Measurements from ENCODE around the gene DBF4B. TPM values are rescaled to one million over a fixed set of nuclear protein-coding genes. Genes with fewer than 3 reads are reported as not detected.
"Not testable (repeated sequence)": the region's sequence is repeated elsewhere in the genome, so short reads cannot be mapped to it uniquely, and the experiment has no call there.

DBF4B gene
- total and polyA plus RNA-seq, 9 donors: 4.1 to 11.3 (median 7.8) TPM

DNA sequence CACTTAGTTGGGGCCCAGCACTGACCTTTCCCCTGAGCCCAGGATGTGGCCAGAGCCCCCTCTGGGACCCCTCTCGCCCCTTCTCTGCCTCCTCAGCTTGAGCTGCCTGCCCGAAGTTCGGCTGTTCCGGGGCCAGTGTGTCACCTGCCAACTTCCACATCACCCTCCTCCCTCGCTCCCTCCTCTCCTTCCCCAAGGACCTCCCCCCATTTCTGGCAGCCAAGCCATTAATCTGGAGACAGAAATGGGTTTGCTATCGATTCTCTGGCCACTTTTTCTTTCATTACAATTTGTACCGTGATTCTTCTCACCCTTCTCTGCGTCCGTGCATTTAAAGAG is 41.5 kb downstream of the DBF4B start:
- no peak for DNase-seq
- Histone ChIP-seq H3K4me3 (ENCODE audit: low read length) (peak overlapping the region; percentile 27), H3K36me3 (ENCODE audit: control insufficient read depth, insufficient read depth, low read length) (peaks cover 30% of the 10 kb centered on the region), H3K27me3 (ENCODE audit: control insufficient read depth, insufficient read depth, low read length) (no peaks in the 10 kb centered on the region), H3K9me3 (replicated peaks; ENCODE audit: control insufficient read depth, low read depth, low read length) (no peaks in the 10 kb centered on the region), H3K4me1 (ENCODE audit: control insufficient read depth, insufficient read depth, low read length) (peaks cover 16% of the 10 kb centered on the region), H3K27ac (ENCODE audit: low read length) (peak overlapping the region; percentile 78)
- 23% methylated on average over 6 of the region's 9 CpGs for WGBS (ENCODE audit: insufficient coverage)

DNA sequence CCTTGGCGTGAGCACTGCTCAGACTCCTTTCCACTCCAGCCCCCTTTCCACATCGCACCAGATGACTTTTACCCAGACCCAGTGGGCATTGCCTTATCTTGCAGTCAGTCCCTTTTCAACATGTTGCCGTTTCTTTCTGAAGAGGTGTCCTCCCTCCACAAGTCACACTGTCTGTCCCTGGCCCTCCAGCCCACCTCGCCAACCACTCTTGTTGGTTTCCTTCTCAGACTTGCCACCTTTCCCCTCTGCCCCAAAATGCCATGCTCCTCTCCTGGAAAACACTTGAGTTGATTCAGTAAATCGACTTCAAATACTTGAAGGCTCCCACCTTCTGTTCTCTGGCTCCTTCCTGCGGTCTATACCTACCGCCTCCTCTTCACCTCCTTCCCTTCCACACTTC is 42.9 kb downstream of the DBF4B start:
- WGBS (ENCODE audit: insufficient coverage): 96% methylated on average over 7 of the region's 7 CpGs
- Histone ChIP-seq H3K36me3 (ENCODE audit: control insufficient read depth, insufficient read depth, low read length) (peaks cover 30% of the 10 kb centered on the region), H3K27ac (ENCODE audit: low read length) (no peak overlapping the region), H3K27me3 (ENCODE audit: control insufficient read depth, insufficient read depth, low read length) (no peaks in the 10 kb centered on the region), H3K4me3 (ENCODE audit: low read length) (no peak overlapping the region), H3K9me3 (replicated peaks; ENCODE audit: control insufficient read depth, low read depth, low read length) (no peaks in the 10 kb centered on the region), H3K4me1 (ENCODE audit: control insufficient read depth, insufficient read depth, low read length) (peaks cover 16% of the 10 kb centered on the region)
- DNase-seq: no peak

DNA sequence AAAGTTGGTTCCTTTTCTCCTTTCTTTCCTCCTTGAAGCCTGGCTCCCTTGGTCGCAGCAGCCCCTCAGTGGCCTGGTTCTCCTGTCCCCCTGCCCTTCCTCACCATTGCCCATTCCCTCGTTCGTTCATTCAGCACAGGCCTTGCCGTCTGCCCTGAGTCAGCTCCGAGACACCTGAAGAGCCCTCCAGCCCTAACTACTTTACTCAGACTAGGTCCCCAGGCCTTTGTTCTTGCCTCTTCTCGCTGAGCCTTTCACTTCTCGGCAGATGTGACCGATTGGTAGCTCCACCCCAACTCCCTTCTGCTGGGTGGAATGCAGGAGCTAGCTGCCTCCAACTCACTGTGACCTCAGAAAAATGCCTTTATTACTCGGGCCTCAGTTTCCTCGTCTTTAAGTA is 43.3 kb downstream of the DBF4B start:
- WGBS (ENCODE audit: insufficient coverage): 78% methylated on average over 8 of the region's 10 CpGs
- H3K4me3 ChIP-seq (ENCODE audit: low read length): no peak overlapping the region
- H3K4me1 ChIP-seq (ENCODE audit: control insufficient read depth, insufficient read depth, low read length): peaks cover 16% of the 10 kb centered on the region
- H3K27me3 ChIP-seq (ENCODE audit: control insufficient read depth, insufficient read depth, low read length): peaks cover under 1% of the 10 kb centered on the region
- H3K36me3 ChIP-seq (ENCODE audit: control insufficient read depth, insufficient read depth, low read length): peaks cover 29% of the 10 kb centered on the region
- H3K9me3 ChIP-seq (replicated peaks; ENCODE audit: control insufficient read depth, low read depth, low read length): no peaks in the 10 kb centered on the region
- DNase-seq: no peak
- H3K27ac ChIP-seq (ENCODE audit: low read length): no peak overlapping the region

DNA sequence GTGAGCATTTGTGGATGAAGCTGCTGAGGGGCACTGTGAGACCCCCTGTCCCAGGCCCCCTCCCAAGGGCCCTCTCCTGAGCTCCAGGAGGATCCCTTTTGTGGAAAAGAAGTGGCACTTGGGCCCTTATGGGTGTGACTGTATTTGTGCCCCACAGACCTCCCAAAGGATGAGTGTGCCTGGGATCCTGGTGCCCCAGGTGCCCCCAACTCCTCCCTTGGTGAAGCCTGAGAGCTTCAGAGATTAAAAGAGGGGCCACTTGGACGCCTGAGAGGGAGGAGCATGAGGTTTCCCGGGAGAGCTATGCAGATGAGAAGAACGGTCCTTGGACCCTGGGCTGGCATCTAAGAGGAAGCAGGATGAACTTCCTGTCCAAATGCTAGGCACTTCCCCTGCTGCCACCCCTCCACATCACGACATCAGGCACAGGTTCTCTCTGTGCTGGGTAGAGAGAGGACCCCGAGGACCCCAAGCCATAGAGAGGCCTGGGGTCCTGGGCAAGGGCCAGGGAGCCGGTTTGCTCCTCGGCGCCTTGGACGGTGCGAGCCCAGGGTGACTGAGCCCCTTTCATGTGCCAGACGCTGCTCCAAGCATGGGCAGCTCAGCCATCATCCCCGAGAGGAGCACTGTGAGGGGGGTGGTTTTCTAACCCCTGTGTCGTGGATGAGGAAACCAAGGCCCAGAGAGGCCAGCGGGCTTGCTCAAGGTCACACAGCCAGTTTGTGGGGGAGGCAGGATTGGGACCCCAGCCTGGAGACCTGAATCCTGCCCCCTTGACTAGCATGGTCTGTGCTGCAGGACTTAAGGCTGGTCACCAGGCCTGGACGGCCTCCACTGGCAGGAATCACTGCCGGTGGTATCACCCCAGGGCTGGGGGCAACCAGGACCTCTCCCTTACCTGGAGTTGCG is 44.7 kb downstream of the DBF4B start:
- H3K9me3 ChIP-seq (replicated peaks; ENCODE audit: control insufficient read depth, low read depth, low read length): no peaks in the 10 kb centered on the region
- peaks cover 21% of the 10 kb centered on the region for H3K36me3 ChIP-seq (ENCODE audit: control insufficient read depth, insufficient read depth, low read length)
- H3K27ac ChIP-seq (ENCODE audit: low read length): no peak overlapping the region
- H3K27me3 ChIP-seq (ENCODE audit: control insufficient read depth, insufficient read depth, low read length): peaks cover 15% of the 10 kb centered on the region
- no peak for DNase-seq
- 71% methylated on average over 12 of the region's 17 CpGs for WGBS (ENCODE audit: insufficient coverage)
- H3K4me3 ChIP-seq (ENCODE audit: low read length): no peak overlapping the region
- peaks cover 17% of the 10 kb centered on the region for H3K4me1 ChIP-seq (ENCODE audit: control insufficient read depth, insufficient read depth, low read length)

GRCh38 chr17:44754276-44754675 is 45.8 kb downstream of the DBF4B start:
- 67% methylated on average over 7 of the region's 7 CpGs for WGBS (ENCODE audit: insufficient coverage)
- Histone ChIP-seq H3K27ac (ENCODE audit: low read length) (no peak overlapping the region), H3K9me3 (replicated peaks; ENCODE audit: control insufficient read depth, low read depth, low read length) (no peaks in the 10 kb centered on the region), H3K27me3 (ENCODE audit: control insufficient read depth, insufficient read depth, low read length) (peaks cover 21% of the 10 kb centered on the region), H3K4me3 (ENCODE audit: low read length) (no peak overlapping the region), H3K4me1 (ENCODE audit: control insufficient read depth, insufficient read depth, low read length) (peaks cover 13% of the 10 kb centered on the region), H3K36me3 (ENCODE audit: control insufficient read depth, insufficient read depth, low read length) (peaks cover 12% of the 10 kb centered on the region)
- DNase-seq: no peak

- 67% methylated on average over 1 of the region's 5 CpGs for WGBS (ENCODE audit: insufficient coverage)
- not testable (repeated sequence) for DNase-seq
These were observed 46.7 kb downstream of the DBF4B start for GRCh38 chr17:44755180-44755579.

DNA sequence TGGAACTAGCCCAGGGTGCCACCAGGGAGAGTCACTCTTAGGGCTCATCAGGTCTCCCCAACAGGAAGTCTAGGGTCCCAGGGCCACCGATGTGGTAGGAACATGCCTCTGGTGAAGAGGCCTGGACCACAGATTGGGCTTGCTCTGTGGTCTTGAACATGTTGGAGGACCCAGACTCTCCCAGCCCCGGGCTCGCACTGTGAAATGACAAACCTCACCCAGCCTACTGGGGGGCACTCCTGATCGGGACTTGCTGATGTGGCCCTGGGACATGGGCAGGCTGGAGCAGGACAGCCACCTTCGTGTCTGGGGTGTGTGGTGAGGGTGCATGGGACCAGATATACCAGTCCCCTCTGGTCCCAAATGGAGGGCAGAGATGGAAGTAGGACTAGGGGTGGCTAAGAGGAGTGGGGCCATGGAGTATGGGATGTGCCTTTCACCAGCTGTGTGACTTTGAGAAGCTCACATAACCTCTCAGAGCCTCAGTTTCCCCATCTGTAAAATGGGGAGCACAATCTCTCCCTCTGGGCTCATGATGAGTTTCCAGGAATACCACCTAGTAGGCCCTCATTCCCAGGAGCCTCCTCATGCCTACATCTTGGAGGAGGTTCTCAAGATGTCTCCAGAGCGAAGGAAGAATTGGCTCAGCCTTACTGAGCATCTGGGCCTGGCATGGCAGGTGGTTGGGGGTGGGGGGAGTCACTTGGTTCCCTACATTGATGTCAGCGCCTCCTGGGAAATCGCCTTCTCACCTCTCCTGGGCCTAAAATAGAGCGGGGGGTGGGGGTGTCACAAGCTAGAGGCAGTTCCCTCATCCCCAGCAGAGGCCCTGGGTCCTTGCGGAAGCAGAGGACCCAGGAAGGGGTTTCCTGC is 48.8 kb downstream of the DBF4B start:
- no peaks in the 10 kb centered on the region for H3K36me3 ChIP-seq (ENCODE audit: control insufficient read depth, insufficient read depth, low read length)
- no peak overlapping the region for H3K4me3 ChIP-seq (ENCODE audit: low read length)
- H3K9me3 ChIP-seq (replicated peaks; ENCODE audit: control insufficient read depth, low read depth, low read length): no peaks in the 10 kb centered on the region
- H3K27me3 ChIP-seq (ENCODE audit: control insufficient read depth, insufficient read depth, low read length): peaks cover 37% of the 10 kb centered on the region
- no peak overlapping the region for H3K27ac ChIP-seq (ENCODE audit: low read length)
- H3K4me1 ChIP-seq (ENCODE audit: control insufficient read depth, insufficient read depth, low read length): peaks cover 14% of the 10 kb centered on the region
- no peak for DNase-seq
- WGBS (ENCODE audit: insufficient coverage): 83% methylated on average over 5 of the region's 10 CpGs

More at GRCh38 chr17:44755180-44755579, 46.7 kb downstream of the DBF4B start:
- Histone ChIP-seq H3K27me3 (ENCODE audit: control insufficient read depth, insufficient read depth, low read length) (peaks cover 30% of the 10 kb centered on the region), H3K4me1 (ENCODE audit: control insufficient read depth, insufficient read depth, low read length) (peaks cover 18% of the 10 kb centered on the region)
- not testable (repeated sequence) for H3K4me3 ChIP-seq (ENCODE audit: low read length); H3K9me3 ChIP-seq (replicated peaks; ENCODE audit: control insufficient read depth, low read depth, low read length); H3K36me3 ChIP-seq (ENCODE audit: control insufficient read depth, insufficient read depth, low read length); H3K27ac ChIP-seq (ENCODE audit: low read length)

DNA sequence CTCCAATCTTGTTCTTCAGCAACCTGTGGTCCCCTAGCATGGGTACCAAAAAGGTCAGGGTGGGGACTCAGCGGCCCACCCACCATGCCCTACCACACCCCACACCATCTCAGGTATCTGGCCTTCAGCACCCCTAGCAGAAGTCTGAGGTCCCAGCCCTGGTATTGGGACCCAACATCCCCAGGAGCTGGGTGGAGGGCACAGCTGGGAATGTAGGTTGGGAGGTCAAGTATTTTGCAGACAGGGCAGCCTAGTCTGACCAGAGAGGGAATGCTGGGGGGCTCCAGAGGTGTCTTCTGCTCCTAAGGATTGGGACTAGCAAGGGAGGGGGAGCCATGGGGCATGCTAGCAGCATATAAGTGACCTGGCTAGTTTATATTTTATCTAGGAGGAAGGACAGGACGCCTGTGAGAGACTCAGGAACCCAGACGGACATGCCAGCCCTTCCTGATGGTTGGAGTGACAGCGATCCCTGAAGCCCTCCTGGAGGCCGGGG is 49.5 kb downstream of the DBF4B start:
- peaks cover 14% of the 10 kb centered on the region for H3K4me1 ChIP-seq (ENCODE audit: control insufficient read depth, insufficient read depth, low read length)
- WGBS (ENCODE audit: insufficient coverage): 47% methylated on average over 4 of the region's 5 CpGs
- peak overlapping the region; percentile 32 for H3K4me3 ChIP-seq (ENCODE audit: low read length)
- DNase-seq: no peak
- H3K36me3 ChIP-seq (ENCODE audit: control insufficient read depth, insufficient read depth, low read length): no peaks in the 10 kb centered on the region
- peaks cover 40% of the 10 kb centered on the region for H3K27me3 ChIP-seq (ENCODE audit: control insufficient read depth, insufficient read depth, low read length)
- no peaks in the 10 kb centered on the region for H3K9me3 ChIP-seq (replicated peaks; ENCODE audit: control insufficient read depth, low read depth, low read length)
- no peak overlapping the region for H3K27ac ChIP-seq (ENCODE audit: low read length)

DNA sequence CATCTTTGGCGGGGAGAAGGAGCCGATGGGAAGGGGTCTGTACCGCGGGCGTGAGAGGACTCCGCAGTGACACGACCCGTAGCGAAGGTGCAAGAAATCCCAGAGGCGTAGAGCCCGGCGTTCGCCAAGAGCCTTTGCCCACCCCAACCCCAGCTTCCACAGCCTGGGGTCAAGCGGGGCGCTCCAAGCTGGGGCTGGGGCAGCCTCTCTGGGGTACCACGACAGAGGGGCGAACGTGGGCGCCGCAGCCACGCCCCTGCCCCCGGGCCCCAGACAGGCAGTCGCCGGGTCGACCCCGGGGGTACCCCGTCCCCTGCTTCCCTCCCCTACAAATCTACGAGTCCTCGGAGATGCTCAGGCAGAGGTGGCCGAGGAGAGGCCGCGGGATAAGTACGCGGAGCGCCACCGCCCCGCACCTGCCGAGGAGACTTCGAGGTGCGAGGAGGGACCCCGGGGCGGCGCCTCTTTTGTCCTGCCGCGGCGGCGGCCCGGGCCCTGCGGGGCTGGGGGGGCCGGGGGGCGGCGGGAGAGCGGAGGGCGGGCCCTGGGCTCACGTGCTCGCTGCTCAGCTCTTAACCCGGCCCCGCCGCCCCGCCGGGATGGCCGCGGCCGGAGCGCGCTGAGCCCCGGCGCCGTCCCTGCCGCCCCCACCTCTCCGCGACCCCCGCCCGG is 50.1 kb downstream of the DBF4B start, which contains the start of gene ADAM11:
Gene ADAM11, plus strand, starts transcription at position 575 of the 672 bp plus-strand sequence. CDS start 212 bp downstream, outside the sequence.
- peaks cover 42% of the 10 kb centered on the region for H3K27me3 ChIP-seq (ENCODE audit: control insufficient read depth, insufficient read depth, low read length)
- no peaks in the 10 kb centered on the region for H3K9me3 ChIP-seq (replicated peaks; ENCODE audit: control insufficient read depth, low read depth, low read length)
- no peaks in the 10 kb centered on the region for H3K36me3 ChIP-seq (ENCODE audit: control insufficient read depth, insufficient read depth, low read length)
- DNase-seq: no peak
- WGBS (ENCODE audit: insufficient coverage): 3% methylated on average over 64 of the region's 74 CpGs
- H3K4me3 ChIP-seq (ENCODE audit: low read length): peak within 1 kb of the TSS; percentile 32
- H3K27ac ChIP-seq (ENCODE audit: low read length): no peak within 1 kb of the TSS
- H3K4me1 ChIP-seq (ENCODE audit: control insufficient read depth, insufficient read depth, low read length): peaks cover 14% of the 10 kb centered on the region

Measured in muscle of leg (tissue), 11 donors.